ENCODE data around the gene PRICKLE2.

- TF ChIP-seq PATZ1 (CRISPR knock-in tag; IDR thresholded peaks at IDR 0.05; ENCODE audit: borderline replicate concordance) (no peak), TSHZ2 (CRISPR knock-in tag; IDR thresholded peaks at IDR 0.05) (no peak), OSR1 (CRISPR knock-in tag; IDR thresholded peaks at IDR 0.05) (no peak), ZNF8 (CRISPR knock-in tag; IDR thresholded peaks at IDR 0.05) (no peak), TCF4 (CRISPR knock-in tag; IDR thresholded peaks at IDR 0.05; ENCODE audit: borderline replicate concordance) (no peak), POU6F1 (CRISPR knock-in tag; IDR thresholded peaks at IDR 0.05; ENCODE audit: borderline replicate concordance, low read depth) (no peak)
Measured at GRCh38 chr3:64163755-64164148, 61.5 kb downstream of the PRICKLE2 start.

All from SK-N-SH treated with all-trans-retinoic acid at 6 μM for 48 hours (cell line).